Hepatocyte (in vitro differentiated cells): ENCODE data around the gene PI4KA.

Experiments used
- EZH2 ChIP-seq: fragments of 200-600 bp; sonication (generic); IDR thresholded peaks from 2 replicates; pipeline ENCODE4 v1.6.1; 2016; ENCODE audit warnings: antibody characterized with exemption, mild to moderate bottlenecking, borderline replicate concordance
- EZH2phosphoT487 ChIP-seq: fragments of 200-600 bp; sonication (generic); IDR thresholded peaks from one replicate; pipeline ENCODE4 v1.6.1; 2018; ENCODE audit warnings: antibody characterized with exemption, mild to moderate bottlenecking, low read depth, moderate library complexity; ENCODE audit not compliant: unreplicated experiment, severe bottlenecking
- TF ChIP-seq, protein P1 (sequence below): fragments of 200-600 bp; sonication (generic); IDR thresholded peaks from 2 replicates; pipeline ENCODE4 v1.5.1; 2016; ENCODE audit warnings: antibody characterized with exemption, mild to moderate bottlenecking; ENCODE audit not compliant: poor library complexity

DNA sequence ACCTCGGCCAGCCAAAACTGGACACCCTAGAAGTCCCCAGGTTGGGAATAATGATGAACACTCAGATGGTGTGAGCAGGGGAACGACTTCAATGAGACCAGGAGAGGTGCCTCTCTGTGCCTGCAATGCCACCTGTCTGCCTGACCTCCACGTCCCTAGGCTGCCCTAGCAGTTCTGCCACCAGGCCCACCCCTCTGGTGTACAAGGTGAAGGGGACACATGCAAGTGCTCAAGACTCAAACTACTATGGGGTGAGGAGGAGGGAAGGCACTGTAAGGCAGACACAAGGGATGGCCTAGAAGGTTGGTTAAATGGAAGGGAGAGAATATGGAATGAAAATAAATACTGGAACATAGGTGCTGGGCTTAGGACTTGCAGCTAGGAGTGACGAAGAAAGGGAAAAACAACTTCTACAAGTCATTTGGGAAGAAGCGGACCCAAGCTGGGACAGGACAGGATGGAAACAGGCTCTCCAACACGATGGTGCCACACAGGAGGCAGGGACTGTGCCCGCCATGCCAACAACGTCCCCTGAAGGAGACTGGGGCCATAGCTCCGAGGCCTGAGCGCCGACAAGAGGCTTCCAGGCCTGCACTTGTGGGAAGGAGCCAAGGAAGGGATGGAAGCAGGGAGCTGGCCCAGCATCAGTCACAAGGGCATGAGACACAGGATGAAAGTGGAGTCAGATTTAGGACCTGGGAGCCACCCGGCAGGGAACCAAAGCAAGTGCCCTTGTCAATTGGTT, 66.2 kb downstream of the PI4KA start:
- TF ChIP-seq, protein P1, sequence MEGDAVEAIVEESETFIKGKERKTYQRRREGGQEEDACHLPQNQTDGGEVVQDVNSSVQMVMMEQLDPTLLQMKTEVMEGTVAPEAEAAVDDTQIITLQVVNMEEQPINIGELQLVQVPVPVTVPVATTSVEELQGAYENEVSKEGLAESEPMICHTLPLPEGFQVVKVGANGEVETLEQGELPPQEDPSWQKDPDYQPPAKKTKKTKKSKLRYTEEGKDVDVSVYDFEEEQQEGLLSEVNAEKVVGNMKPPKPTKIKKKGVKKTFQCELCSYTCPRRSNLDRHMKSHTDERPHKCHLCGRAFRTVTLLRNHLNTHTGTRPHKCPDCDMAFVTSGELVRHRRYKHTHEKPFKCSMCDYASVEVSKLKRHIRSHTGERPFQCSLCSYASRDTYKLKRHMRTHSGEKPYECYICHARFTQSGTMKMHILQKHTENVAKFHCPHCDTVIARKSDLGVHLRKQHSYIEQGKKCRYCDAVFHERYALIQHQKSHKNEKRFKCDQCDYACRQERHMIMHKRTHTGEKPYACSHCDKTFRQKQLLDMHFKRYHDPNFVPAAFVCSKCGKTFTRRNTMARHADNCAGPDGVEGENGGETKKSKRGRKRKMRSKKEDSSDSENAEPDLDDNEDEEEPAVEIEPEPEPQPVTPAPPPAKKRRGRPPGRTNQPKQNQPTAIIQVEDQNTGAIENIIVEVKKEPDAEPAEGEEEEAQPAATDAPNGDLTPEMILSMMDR, result no peak
- TF ChIP-seq EZH2 (no peak), EZH2phosphoT487 (no peak)
